NCI-H1105 treated with DMSO at 0.1 percent for 48 hours (cell line): ENCODE data around the gene MBTPS1.

Experiments used
- DNase-seq: peaks from one replicate; lab custom pipeline; 2025; lab: John Stamatoyannopoulos, UW

MBTPS1 gene

DNA sequence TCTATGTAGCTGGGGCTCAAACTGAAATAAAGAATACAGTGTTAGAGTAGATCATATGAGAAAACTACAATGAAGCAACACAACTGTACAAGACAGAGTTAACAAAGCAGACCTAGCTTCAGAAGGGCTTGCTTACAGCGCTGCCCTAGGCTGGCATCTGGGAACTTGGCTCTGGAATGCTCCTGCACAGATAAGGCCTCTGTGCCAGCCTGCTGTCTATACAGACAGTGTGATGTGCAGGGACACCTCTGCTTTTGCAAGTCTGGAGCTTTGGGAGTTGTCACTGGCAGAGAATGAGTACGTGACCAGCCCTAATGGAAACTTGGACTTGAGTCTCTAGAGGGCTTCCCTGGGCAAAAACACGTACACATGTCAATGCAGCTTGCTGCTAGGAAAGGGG lies 42.0 kb downstream of the MBTPS1 start:
- no peak for DNase-seq

DNA sequence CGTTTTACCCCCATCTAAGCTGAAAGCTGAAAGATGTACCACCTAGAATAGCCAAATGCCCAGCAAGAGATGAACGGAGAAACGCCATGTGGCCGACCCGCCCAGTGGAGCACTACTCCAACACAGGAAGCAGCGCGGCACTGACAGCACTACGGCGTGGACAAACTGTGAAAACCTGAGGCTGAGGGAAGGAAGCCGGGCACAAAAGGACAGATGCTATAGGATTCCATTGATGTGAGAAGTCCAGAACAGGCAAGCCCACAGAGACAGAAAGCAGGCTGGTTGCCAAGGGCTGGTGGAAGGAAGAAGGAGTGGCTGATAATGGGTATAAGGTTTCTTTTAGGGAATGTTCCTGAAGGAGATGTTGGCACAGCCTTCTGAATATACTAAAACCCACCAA lies 44.7 kb downstream of the MBTPS1 start:
- no peak for DNase-seq

DNA sequence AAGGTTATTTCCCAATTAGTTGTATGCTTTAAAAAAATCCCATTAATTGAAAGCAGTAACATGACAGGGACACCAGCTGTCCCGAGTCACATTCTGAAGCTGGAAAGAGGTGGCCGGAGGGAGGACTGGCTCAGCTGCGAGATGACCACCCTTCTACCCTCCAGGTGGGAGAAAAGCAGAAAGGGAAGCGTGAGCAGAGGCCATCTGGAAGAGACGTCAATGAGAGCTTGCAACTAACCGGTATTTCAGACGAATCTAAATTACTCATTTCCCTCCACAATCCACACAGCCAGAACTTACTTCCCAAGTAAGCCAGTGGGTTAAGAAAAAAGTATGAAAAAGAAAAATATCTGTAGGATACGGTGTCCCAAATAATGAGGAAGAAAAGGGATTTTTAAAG lies 45.6 kb downstream of the MBTPS1 start:
- DNase-seq: no peak

DNA sequence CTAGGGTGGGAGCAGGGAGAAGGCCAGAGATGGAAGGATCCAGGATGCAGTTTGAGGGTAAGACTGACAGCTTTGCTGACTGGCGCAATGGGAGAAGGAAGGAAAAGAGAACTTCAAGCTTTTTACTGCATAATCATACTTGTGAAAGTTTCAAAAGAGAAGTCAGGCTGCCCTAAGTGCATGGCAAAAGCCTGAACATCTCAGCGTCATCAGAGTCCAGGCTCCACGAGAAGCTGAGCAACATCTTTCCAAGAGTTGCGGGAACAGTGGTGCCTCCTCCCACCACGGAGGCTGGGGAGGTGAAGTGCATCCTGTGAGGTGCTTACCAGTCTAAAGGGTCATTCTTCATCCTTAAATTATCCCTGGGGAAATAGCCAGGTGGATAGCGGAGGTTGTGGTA lies 47.2 kb downstream of the MBTPS1 start:
- no peak for DNase-seq

DNA sequence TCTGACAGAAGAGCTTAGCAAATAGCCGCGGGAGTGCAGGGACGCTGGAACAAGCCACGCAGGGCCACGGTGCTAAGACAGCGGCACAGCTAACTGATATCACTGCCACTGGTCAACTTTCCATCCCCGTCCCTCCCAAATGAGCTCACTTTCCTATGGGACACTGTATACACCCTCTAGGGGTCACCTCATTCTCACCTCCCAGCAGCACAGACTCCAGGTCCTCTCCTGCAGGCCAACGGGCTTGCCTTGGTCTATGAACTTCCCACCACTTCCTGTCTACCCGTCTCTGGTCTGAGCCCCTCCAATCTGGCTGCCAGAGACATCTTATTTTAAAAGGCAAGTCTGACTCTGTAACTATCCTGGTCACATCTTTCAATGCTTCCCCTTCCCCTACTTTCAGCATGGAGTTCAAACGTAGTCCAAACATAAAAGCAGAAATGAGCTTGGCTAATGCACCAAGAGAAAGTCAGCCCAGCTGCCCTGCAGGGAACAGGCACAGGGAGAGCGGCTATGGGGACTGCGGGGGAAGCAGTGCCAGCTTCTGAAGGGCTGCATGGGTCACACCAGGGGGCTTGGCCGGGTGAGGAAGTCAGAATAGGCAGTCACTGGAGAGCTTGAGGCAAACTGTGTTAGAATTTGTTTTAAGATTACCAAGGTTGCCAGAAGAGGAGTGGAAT lies 47.8 kb downstream of the MBTPS1 start:
- DNase-seq: no peak

DNA sequence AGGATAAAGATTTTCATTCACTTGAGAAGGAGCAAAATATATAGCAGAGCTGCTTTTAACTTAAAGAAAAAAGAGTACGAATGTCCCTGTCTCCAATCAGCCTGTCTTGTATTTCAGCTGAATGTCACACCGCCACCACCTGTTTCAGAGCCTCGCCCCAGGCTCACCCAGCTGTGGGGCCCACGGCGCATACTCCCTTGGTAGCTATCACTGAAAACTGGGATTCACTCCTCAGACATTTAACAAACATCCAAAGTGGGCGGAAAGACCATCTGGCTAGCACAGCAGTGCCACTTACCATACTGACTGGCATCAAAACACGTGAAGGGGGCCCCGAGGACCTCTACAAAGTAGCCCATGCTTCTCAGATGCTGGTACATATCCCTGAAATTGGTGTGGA lies 48.7 kb downstream of the MBTPS1 start:
- no peak for DNase-seq

DNA sequence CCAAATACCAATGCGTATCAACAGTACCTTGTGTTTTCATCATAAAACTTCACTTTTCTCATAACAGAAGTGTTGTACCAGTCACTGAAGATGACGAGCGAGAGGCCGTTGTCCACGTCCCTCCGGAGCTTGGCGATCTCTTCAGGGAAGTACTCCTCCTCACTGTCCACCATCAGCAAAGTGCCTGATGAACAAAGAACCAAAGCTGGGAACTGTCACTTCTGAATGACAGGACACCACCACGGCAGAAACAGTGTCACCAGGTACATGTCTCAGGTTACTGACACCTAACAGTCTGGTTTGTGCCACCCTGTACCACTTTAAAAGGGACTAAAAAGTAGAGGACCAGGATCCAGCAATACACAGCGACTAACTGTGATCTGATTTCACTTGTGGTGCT lies 49.1 kb downstream of the MBTPS1 start:
- no peak for DNase-seq

DNA sequence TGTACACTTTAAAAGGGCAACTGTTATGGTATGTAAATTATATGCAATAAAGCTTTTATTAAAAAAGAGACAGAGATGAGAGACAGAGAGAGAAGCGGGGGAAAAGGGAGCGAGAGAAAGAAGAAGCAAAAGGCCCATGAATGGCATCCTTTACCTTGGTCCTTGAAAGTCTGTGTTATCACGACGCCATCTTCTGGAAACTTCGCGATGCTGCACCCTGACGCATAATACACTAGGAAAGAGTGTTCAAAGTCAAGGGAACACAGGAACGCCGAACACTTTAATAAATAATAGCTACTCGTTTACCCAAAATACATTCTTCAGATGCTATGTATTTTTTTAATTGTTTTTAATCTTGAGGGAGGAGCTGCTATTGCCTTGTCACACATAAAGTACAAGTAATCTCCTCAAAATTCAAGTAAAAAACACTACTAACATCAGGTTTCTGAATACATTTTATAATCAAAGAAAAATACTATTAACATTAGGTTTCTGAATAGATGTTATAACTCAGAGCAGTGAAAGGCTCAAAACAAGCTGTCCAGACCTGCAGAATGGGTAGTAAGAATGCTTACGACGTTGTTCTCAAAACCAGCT lies 51.1 kb downstream of the MBTPS1 start:
- peak; percentile 44 for DNase-seq

DNA sequence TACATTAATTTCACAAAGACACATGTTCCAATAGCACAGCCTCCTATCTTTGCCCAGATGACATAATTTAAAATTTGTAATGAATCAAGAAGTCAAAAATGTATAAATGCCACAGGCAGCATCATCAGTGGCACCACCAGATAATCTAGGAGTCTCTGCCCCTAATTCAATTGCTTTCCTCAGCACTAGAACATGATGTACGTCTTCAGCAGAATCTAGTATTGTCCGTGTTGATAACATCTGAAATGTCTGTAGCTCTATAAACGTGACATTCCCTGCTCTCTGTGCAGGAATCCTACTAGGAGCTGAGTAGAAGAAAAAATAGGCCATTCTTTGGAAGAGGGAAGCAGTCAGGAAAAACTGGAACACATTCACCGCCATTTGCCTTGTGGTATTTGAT lies 52.8 kb downstream of the MBTPS1 start:
- DNase-seq: no peak

DNA sequence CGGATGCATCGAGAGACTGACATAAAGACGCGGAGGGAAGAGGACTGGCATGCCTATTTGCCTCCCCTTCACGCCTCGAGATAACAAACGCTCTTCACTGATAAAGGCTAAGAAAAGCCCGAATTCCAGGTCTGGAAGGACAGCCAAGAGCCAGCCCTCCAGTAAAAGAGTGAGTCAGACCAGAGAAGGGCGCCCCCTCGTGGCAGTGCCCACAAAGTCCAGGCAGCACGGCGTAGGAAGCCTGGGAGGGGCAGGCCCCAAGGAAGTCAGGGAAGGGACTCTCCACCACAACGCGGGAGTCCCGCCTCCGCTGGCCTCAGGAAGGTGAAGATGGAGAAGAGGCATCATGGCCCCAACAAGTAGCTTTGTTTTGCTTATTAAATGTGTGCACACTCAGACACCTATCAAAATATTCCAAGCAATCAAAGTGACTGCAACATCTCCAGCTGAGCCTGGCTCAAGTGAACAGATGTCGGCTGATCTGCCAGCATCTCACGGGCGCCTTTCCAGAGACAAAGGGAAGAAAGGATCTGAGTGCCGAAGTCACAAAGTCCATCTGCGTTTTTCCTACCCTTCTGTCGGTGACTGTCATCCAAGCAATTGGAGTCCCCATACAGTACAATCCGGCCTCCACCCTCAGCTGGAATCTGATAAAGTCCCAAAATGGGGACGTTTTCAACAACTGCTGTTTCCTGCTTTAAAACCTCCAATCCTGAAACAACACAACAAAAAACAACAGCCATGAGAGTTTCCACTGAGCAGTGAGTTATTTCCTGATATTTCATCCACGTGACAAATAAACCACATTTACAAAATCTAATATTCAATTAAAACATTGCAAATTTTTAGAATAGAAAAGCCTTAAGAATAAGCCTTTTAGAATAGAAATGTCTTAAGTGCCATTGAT lies 53.8 kb downstream of the MBTPS1 start:
- DNase-seq: peak; percentile 29

DNA sequence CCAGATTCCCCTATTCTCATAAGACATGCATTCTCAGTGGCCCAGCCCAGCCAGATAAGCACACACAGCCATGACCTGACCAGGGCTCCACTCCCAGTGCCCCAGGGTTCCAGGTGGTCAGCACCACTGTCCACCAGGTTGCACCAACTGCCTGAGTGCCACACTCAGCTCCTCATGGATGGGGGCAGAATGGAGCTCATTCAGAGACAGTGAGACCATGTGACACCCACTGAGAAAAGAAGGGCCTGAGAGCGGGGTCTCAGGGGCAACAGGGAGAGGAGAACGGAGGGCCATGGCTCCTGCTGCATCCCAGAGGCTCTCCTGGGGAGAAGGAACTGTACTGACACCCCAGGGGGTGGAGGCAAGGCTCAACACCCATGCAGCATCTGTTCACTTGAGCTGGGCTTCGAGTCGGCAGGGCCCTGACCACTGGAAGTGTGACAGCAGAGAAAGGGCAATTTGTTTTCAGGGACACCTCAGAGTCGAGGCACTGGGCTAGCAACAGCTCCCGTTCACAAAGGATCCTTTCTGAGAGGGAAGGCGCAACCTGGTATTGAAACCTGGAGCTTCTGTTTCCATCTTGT lies 55.4 kb downstream of the MBTPS1 start:
- no peak for DNase-seq

DNA sequence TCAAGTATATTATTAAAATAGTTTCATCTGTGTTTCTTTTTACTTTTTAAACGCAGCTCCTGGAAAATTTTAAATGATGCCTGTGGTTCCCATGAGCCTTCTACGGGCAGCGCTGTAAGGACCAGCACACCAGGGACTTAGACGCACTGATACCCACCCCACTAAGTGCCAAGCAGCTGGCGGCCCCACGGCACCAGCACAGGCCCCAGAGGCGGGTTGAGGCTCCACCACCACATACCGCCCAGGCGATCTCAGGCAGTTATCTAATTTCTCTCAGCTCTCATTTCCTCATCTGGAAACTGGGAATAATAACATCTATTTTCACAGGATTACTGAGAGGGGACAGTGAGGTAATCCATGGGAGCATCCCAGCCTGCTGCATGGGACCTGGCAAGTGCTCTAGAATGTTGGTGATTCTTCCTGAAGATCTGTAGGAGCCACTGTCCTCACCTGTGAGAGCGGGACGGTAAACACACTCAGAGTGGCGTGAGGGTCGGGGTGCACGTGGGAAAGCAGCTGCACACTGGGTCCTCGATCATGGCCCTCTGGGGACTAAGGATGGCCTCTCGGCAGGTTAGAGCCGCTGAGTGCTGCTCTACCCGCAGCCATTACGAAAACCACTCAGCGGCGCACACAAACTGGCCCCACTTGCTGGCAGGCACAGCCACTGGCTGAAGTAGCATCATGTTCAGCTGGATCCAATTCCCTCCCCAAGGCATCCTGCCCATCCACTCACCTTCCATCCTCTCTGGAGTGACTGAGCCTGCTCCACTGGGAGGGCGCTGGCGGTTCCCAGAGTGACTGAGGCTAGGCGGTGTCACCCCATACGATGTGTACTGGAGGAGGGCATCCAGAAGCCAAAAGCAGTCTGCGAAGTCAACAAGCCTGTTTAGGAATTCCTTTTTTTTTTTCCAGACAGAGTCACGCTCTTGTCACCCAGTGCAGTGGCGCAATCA lies 56.5 kb downstream of the MBTPS1 start:
- no peak for DNase-seq

DNA sequence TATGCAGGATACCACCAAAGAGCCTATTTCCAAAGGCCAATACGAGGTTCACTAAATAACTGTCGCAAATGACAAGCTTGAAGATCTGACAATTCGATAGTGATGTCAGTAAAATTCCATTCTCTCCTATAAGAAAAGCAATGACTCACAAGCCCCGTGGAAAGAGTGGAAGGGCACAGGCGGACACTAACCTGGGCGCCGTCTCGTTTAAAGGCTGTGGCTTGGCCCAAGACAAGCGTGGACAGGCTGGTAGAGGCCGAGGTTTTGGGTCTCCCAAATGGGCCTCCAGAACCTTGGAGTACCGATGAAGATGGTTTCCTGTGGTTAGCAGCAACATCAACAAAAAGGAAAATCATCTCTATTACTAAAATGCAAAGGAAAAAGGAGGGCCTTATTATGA lies 57.6 kb downstream of the MBTPS1 start:
- DNase-seq: no peak

DNA sequence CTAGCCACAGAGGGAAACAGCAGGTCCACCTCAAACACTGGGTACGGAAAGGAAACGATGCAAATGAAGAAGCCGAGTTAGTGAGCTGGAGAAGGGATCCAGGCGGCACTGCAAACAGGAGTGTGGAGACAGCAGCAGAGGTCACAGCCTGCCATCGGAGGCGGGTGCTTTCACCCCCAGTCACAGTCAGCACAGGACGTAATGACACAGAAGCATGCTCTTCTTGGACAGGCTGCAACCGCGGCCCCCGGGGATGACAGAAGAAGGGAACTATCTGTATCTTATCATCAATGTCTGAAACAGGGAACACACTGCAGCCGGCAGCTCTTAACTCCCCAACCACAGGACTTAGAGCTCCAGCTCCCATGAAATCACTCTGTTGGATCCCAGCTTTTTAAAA lies 58.1 kb downstream of the MBTPS1 start:
- DNase-seq: no peak

DNA sequence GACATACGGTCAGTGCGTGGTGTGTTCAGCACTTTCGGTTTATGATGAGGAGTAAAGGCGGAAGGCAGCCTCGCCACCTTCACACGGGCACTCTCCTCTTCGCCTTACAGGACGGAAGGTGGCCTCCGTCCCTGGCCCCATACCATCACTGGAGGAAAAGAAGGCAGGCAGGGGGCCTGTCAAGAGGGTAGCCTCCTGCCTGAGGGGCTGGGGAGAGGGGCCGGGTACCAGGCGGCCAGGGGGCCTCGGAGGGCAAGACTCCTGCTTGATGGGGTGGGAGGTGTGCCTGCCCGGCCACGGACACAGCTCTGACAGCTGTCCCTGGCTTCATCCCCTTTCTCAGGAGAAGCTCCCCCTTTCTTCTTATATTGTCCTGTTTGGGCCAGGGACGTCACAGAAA lies 58.5 kb downstream of the MBTPS1 start:
- DNase-seq: no peak

DNA sequence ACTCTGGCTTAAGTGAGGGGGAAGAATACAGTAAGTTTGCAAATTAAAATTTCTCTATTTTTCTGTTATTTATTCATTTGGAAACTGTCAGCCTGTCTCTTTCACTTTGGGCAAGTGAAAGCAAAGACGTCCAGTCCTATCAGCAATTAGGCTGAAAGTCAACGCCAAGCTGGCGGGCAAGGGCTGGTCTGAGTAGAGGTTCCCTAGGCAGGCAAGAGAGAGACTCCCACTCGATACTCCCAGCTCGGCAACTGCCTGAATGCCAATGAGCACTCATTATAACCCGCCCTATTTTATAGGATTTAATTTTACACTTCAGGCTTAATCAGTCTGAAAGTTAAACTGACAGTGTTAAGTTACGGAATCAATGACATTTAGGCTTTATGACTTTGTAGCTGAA lies 59.8 kb downstream of the MBTPS1 start:
- DNase-seq: no peak

DNA sequence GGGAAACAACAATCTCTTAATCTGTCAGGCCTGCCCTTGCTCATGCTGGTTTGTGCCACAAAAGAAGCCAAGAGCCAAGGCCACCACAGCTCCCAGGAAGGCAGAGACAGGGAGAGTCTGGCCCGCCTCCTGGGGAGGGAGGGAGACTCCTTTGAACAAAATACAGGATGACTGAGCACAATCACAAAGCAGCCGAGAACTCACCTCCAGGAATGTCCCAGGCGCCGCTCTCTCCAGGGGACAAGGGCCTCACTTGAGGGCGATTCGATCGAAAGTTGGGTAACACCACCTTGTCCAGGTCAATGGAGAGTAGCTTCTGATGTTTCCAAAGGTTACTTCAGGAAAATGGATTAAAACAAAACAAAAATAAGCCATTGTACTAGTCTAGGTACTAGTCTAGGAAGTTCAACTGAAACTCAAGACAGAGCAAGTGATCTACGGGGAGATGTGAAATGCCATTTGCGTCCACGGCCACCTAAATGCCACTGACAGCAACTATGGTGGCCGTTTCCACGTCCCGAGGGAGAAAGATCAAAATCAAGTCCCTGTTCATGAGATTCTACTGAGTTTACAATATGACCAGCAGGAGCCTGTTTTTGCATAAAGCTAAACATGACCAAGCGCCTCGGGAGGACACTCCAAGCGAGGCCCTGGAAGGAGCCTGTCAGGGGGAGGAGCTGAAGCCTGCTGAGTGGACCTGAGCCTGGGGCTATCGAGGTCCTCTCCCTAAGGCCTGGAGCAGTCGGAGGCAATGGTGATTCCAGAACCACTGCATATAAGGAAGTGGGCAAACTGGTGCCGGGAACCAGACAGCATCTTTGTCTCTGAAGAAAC lies 60.7 kb downstream of the MBTPS1 start:
- no peak for DNase-seq

DNA sequence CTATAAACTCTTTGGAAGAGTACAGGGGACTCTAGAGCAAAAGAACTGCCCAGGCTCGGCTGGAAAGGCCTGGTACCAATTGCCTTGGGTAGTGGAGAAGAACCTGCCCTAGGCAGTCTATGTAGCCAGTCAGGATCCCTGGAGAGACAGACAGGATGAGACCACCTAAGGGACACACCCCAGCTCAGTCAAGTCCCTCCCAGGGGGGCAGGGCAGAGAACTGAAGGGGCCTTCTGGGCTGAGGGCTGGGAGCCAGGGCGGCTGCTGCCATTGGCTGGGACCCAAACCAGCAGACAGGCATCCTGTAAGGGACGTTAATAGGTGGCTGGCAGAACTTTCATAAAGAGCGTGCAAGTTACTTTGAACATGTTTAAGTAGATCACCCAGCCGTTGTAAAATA lies 61.4 kb downstream of the MBTPS1 start:
- no peak for DNase-seq

DNA sequence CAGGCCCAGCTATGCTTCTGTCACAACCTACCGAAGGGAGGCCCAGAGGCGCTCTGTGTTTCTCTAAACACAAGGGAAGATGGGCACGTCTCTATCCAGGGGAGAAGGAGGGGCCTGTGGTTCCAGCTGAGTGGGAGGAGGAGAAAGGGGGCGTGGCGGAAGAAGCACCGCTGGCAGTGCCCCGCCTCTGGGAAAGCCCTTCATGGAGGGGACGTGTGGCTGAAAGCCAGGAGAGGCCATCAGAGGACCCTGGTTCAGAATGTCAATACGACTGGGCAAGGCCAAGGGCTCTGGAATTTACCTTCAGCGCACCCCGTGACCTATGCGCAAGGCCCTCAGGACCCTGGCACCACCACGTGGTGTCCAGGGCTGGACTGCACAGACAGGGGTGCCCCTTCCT lies 61.8 kb downstream of the MBTPS1 start:
- no peak for DNase-seq

DNA sequence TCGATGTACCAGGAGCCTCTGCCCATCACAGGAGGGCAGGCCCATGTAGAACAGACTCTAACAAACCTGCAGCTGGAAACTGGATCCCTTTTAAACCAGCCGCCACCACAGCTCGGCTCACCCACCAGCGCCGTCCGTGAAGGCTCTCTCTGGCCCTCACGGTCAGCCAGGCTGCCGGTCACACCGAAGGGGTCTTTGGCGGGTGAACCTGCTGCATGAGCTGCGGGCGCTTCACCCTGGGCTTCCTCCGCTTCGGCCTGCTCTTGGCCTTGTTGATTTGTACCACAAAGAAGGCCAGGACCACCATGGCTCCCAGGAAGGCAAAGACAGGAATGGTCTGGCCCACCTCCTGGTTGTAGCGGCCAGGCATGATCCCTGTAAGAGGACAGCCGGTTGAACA lies 62.5 kb downstream of the MBTPS1 start:
- DNase-seq: no peak

DNA sequence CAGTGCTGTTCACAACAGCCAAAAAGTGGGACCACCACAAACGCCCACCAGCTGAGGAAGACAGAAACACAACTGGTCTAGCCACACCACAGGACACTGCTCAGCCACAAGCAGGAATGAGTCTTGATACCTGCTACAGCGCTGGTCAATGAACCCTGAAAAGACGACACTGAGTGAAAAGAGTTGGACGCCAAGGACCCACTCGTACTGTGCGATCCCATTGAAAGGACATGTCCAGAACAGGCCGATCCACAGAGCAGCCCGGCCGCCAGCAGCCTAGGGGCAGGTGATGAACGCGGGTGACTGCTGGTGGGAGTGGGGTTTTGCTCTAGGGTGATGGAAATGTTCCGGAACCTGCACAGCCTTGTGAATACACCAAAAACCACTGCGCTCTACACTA lies 63.5 kb downstream of the MBTPS1 start:
- DNase-seq: no peak
